Effector memory CD4-positive, alpha-beta T cell (primary cell): ENCODE results near the gene CLIC6.

ENCODE experiments used
- DNase-seq, 3 donors: peaks; one replicate each; pipeline ENCODE4 v3.0.0-alpha.2; 2020
- H3K27ac ChIP-seq: 2 replicates; pipeline ENCODE4 v1.7.0; 2013; ENCODE audit warnings: mild to moderate bottlenecking, low read length, moderate library complexity; ENCODE audit not compliant: insufficient read depth, poor library complexity, severe bottlenecking
- H3K27me3 ChIP-seq: replicated peaks from 2 replicates; pipeline ENCODE4 v1.7.0; 2013; ENCODE audit warnings: mild to moderate bottlenecking, low read length; ENCODE audit not compliant: insufficient read depth, control insufficient read depth, poor library complexity, severe bottlenecking
- H3K36me3 ChIP-seq: 2 replicates; pipeline ENCODE4 v1.7.0; 2013; ENCODE audit warnings: mild to moderate bottlenecking, low read length, moderate library complexity; ENCODE audit not compliant: control insufficient read depth, insufficient read depth
- H3K4me1 ChIP-seq: 2 replicates; pipeline ENCODE4 v1.7.0; 2013; ENCODE audit warnings: low read length, mild to moderate bottlenecking; ENCODE audit not compliant: control insufficient read depth, insufficient read depth, poor library complexity, severe bottlenecking
- H3K4me3 ChIP-seq: 2 replicates; pipeline ENCODE4 v1.7.0; 2013; ENCODE audit warnings: low read length, low read depth, mild to moderate bottlenecking; ENCODE audit not compliant: insufficient read depth, poor library complexity, severe bottlenecking
- H3K9me3 ChIP-seq: 2 replicates; pipeline ENCODE4 v1.7.0; 2013; ENCODE audit warnings: mild to moderate bottlenecking, low read length, moderate library complexity; ENCODE audit not compliant: control insufficient read depth

The CLIC6 gene

GRCh38 chr21:34690041-34690792 lies 21.4 kb downstream of the CLIC6 start:
- Histone ChIP-seq H3K9me3 (no peaks in the 10 kb centered on the region), H3K27me3 (no peaks in the 10 kb centered on the region), H3K4me1 (no peaks in the 10 kb centered on the region), H3K27ac (no peak overlapping the region), H3K36me3 (no peaks in the 10 kb centered on the region), H3K4me3 (no peak overlapping the region)
- DNase-seq: no peak

GRCh38 chr21:34690793-34691175 lies 22.0 kb downstream of the CLIC6 start:
- Histone ChIP-seq H3K27me3 (no peaks in the 10 kb centered on the region), H3K4me3 (no peak overlapping the region), H3K27ac (no peak overlapping the region), H3K4me1 (no peaks in the 10 kb centered on the region), H3K9me3 (no peaks in the 10 kb centered on the region), H3K36me3 (no peaks in the 10 kb centered on the region)
- DNase-seq: no peak

GRCh38 chr21:34691390-34692032 lies 22.7 kb downstream of the CLIC6 start:
- no peaks in the 10 kb centered on the region for H3K36me3 ChIP-seq
- no peak overlapping the region for H3K4me3 ChIP-seq
- H3K4me1 ChIP-seq: no peaks in the 10 kb centered on the region
- H3K27me3 ChIP-seq: no peaks in the 10 kb centered on the region
- H3K27ac ChIP-seq: no peak overlapping the region
- no peaks in the 10 kb centered on the region for H3K9me3 ChIP-seq
- DNase-seq: no peak

- H3K27ac ChIP-seq: no peak overlapping the region
- H3K4me3 ChIP-seq: no peak overlapping the region
- H3K27me3 ChIP-seq: no peaks in the 10 kb centered on the region
- no peaks in the 10 kb centered on the region for H3K36me3 ChIP-seq
- H3K4me1 ChIP-seq: no peaks in the 10 kb centered on the region
- H3K9me3 ChIP-seq: no peaks in the 10 kb centered on the region
- DNase-seq: no peak
These were observed 23.7 kb downstream of the CLIC6 start for GRCh38 chr21:34692458-34693020.

- no peaks in the 10 kb centered on the region for H3K27me3 ChIP-seq
- no peak overlapping the region for H3K4me3 ChIP-seq
- no peaks in the 10 kb centered on the region for H3K4me1 ChIP-seq
- DNase-seq: peak in 1 of 3 donors; percentile 26
- no peak overlapping the region for H3K27ac ChIP-seq
- H3K36me3 ChIP-seq: no peaks in the 10 kb centered on the region
- no peaks in the 10 kb centered on the region for H3K9me3 ChIP-seq
These were observed 24.5 kb downstream of the CLIC6 start for GRCh38 chr21:34693192-34693810.

- H3K4me1 ChIP-seq: no peaks in the 10 kb centered on the region
- no peak for DNase-seq
- no peaks in the 10 kb centered on the region for H3K9me3 ChIP-seq
These were observed 26.6 kb downstream of the CLIC6 start for GRCh38 chr21:34695434-34695833.

GRCh38 chr21:34696121-34696520 lies 27.3 kb downstream of the CLIC6 start:
- no peak for DNase-seq
- Histone ChIP-seq H3K27ac (no peak overlapping the region), H3K36me3 (no peaks in the 10 kb centered on the region), H3K27me3 (no peaks in the 10 kb centered on the region), H3K9me3 (no peaks in the 10 kb centered on the region), H3K4me1 (no peaks in the 10 kb centered on the region), H3K4me3 (no peak overlapping the region)

More at GRCh38 chr21:34695434-34695833, 26.6 kb downstream of the CLIC6 start:
- H3K27ac ChIP-seq: no peak overlapping the region
- no peaks in the 10 kb centered on the region for H3K36me3 ChIP-seq
- H3K4me3 ChIP-seq: no peak overlapping the region
- no peaks in the 10 kb centered on the region for H3K27me3 ChIP-seq

- H3K9me3 ChIP-seq: no peaks in the 10 kb centered on the region
- no peaks in the 10 kb centered on the region for H3K27me3 ChIP-seq
- no peak overlapping the region for H3K27ac ChIP-seq
- H3K4me1 ChIP-seq: no peaks in the 10 kb centered on the region
- DNase-seq: no peak
- H3K4me3 ChIP-seq: no peak overlapping the region
- H3K36me3 ChIP-seq: no peaks in the 10 kb centered on the region
These were observed 29.0 kb downstream of the CLIC6 start for GRCh38 chr21:34697826-34698225.

GRCh38 chr21:34698270-34699015 lies 29.6 kb downstream of the CLIC6 start:
- no peak overlapping the region for H3K27ac ChIP-seq
- DNase-seq: no peak

More at GRCh38 chr21:34698270-34699015, 29.6 kb downstream of the CLIC6 start:
- Histone ChIP-seq H3K4me3 (no peak overlapping the region), H3K36me3 (no peaks in the 10 kb centered on the region), H3K9me3 (no peaks in the 10 kb centered on the region), H3K27me3 (no peaks in the 10 kb centered on the region), H3K4me1 (no peaks in the 10 kb centered on the region)
